HG03521 (cell line): ENCODE measurements around the gene FBRSL1.

ENCODE experiments used
- ATAC-seq: cut with Tn5 transposase; IDR thresholded peaks from one replicate; pipeline ENCODE4 v1.9.1; 2021; ENCODE audit warnings: mild to moderate bottlenecking, moderate library complexity; ENCODE audit not compliant: unreplicated experiment

The FBRSL1 gene

GRCh38 chr12:132554845-132555630, 65.1 kb downstream of the FBRSL1 start:
- ATAC-seq: no peak

GRCh38 chr12:132555686-132556085, 65.7 kb downstream of the FBRSL1 start:
- ATAC-seq: no peak

- no peak for ATAC-seq
These were observed 66.3 kb downstream of the FBRSL1 start for GRCh38 chr12:132556216-132556615.

- ATAC-seq: no peak
These were observed 66.8 kb downstream of the FBRSL1 start for GRCh38 chr12:132556801-132557200.

GRCh38 chr12:132557291-132558015, 67.5 kb downstream of the FBRSL1 start:
- ATAC-seq: no peak

GRCh38 chr12:132558042-132558856, 68.3 kb downstream of the FBRSL1 start:
- no peak for ATAC-seq

GRCh38 chr12:132558861-132559623, 69.1 kb downstream of the FBRSL1 start:
- no peak for ATAC-seq

GRCh38 chr12:132559652-132560363, 69.9 kb downstream of the FBRSL1 start:
- no peak for ATAC-seq

- ATAC-seq: no peak
These were observed 70.3 kb downstream of the FBRSL1 start for GRCh38 chr12:132560364-132560613.

- ATAC-seq: no peak
These were observed 70.9 kb downstream of the FBRSL1 start for GRCh38 chr12:132560614-132561426.
